ENCODE measurements around the gene ANGEL1. TPM values are rescaled to one million over a fixed set of nuclear protein-coding genes. Genes with fewer than 3 reads are reported as not detected.

Gene ANGEL1
- total RNA-seq, 1 experiment from 2014 or later, result 23.0 TPM

GRCh38 chr14:76833011-76833410 is 20.3 kb upstream of the ANGEL1 start:
- Histone ChIP-seq H3K9me3 (peaks cover 6% of the 10 kb centered on the region; the same call in 1 of the 2 replicates), H3K4me3 (ENCODE audit: low read depth, low read length) (no peak overlapping the region), H3K4me1 (peaks cover 12% of the 10 kb centered on the region), H3K36me3 (ENCODE audit: control insufficient read depth, insufficient read depth, low read length) (no peaks in the 10 kb centered on the region), H3K27me3 (replicated peaks; ENCODE audit: control insufficient read depth, insufficient read depth, low read length) (no peaks in the 10 kb centered on the region)
- Mint-ChIP-seq H3K36me3 (ENCODE audit: insufficient read depth, unreplicated experiment) (no peaks in the 10 kb centered on the region), H3K27ac (ENCODE audit: unreplicated experiment) (no peak overlapping the region), H3K4me1 (ENCODE audit: low read depth, unreplicated experiment) (peaks cover 9% of the 10 kb centered on the region), H3K9me3 (ENCODE audit: unreplicated experiment) (no peaks in the 10 kb centered on the region), H3K4me3 (ENCODE audit: unreplicated experiment) (no peak overlapping the region), H3K27me3 (ENCODE audit: insufficient read depth, unreplicated experiment) (no peaks in the 10 kb centered on the region)
- TF ChIP-seq, protein P1, sequence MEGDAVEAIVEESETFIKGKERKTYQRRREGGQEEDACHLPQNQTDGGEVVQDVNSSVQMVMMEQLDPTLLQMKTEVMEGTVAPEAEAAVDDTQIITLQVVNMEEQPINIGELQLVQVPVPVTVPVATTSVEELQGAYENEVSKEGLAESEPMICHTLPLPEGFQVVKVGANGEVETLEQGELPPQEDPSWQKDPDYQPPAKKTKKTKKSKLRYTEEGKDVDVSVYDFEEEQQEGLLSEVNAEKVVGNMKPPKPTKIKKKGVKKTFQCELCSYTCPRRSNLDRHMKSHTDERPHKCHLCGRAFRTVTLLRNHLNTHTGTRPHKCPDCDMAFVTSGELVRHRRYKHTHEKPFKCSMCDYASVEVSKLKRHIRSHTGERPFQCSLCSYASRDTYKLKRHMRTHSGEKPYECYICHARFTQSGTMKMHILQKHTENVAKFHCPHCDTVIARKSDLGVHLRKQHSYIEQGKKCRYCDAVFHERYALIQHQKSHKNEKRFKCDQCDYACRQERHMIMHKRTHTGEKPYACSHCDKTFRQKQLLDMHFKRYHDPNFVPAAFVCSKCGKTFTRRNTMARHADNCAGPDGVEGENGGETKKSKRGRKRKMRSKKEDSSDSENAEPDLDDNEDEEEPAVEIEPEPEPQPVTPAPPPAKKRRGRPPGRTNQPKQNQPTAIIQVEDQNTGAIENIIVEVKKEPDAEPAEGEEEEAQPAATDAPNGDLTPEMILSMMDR (IDR thresholded peaks at IDR 0.05; ENCODE audit: insufficient read depth in 1 of 2, low read depth in 1 of 2, low read length in 1 of 2, severe bottlenecking in 1 of 2, unreplicated experiment in 1 of 2), result no peak
- ChIA-PET POLR2A (no interaction called here), CTCF (interaction anchor here (0.7 kb wide), 1 partner anchor 527 kb away, joined by 4 read pairs; no protein-coding TSS in a partner anchor)
- no TSS peak for BruUV-seq (replicated peaks)
- DNase-seq, result no peak
- intact Hi-C loops (cut with micrococcal nuclease; ENCODE audit: unreplicated experiment), result no loop called here

DNA sequence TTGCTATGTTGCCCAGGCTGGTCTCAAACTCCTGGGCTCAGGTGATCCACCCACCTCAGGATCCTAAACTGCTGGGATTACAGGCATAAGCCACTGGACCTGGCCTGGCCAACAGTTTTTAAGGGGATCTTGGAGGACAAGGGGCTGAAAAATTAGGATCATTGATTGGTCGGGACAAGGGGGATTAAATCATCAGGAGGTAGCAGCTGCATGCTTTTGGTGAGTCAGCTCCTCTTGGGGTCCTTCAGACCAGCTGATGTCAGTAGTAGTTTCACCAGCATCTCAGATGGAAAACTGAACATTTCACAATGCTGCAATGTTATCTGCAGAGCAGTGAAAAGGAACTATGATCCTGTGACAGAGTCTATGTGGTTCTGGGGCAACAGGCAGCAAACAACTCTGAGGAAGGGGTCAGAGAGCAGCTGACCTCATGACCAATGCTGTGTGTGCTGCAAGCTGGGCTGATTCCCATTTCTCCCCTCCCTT is 19.9 kb upstream of the ANGEL1 start:
- Histone ChIP-seq H3K9me3 (peaks cover 6% of the 10 kb centered on the region; the same call in 1 of the 2 replicates), H3K27me3 (replicated peaks; ENCODE audit: control insufficient read depth, insufficient read depth, low read length) (no peaks in the 10 kb centered on the region), H3K36me3 (ENCODE audit: control insufficient read depth, insufficient read depth, low read length) (no peaks in the 10 kb centered on the region), H3K4me1 (peaks cover 12% of the 10 kb centered on the region), H3K4me3 (ENCODE audit: low read depth, low read length) (no peak overlapping the region)
- Mint-ChIP-seq H3K9me3 (ENCODE audit: unreplicated experiment) (no peaks in the 10 kb centered on the region), H3K4me3 (ENCODE audit: unreplicated experiment) (no peak overlapping the region), H3K4me1 (ENCODE audit: low read depth, unreplicated experiment) (peaks cover 9% of the 10 kb centered on the region), H3K27me3 (ENCODE audit: insufficient read depth, unreplicated experiment) (no peaks in the 10 kb centered on the region), H3K36me3 (ENCODE audit: insufficient read depth, unreplicated experiment) (no peaks in the 10 kb centered on the region), H3K27ac (ENCODE audit: unreplicated experiment) (no peak overlapping the region)
- TF ChIP-seq, protein P1 (IDR thresholded peaks at IDR 0.05; ENCODE audit: insufficient read depth in 1 of 2, low read depth in 1 of 2, low read length in 1 of 2, severe bottlenecking in 1 of 2, unreplicated experiment in 1 of 2), result no peak
- DNase-seq, result no peak
- intact Hi-C loops (cut with micrococcal nuclease; ENCODE audit: unreplicated experiment), result no loop called here
- ChIA-PET POLR2A (no interaction called here), CTCF (interaction anchor here (0.7 kb wide), 1 partner anchor 526 kb away, joined by 4 read pairs; no protein-coding TSS in a partner anchor)
- no TSS peak for BruUV-seq (replicated peaks)

DNA sequence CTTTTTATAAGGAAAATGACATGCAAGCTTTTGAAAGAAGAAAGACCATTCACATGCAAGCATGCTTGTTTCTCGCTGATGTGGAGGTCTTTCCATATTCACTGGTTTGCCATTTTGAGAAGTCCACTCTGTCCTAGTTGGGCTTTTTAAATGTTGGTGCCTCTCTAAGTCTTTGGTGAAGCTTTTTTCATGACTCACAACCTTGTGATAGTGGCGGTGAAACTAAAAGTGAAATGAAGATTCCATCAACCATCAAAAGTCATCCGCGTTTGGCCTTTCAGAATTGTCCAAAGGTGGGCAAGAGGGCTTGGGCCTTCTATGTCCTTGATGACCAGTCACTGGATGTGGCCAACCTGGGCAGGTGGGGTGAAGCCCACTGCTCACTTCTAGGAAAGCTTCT is 17.9 kb upstream of the ANGEL1 start:
- TF ChIP-seq, protein P1 (IDR thresholded peaks at IDR 0.05; ENCODE audit: insufficient read depth in 1 of 2, low read depth in 1 of 2, low read length in 1 of 2, severe bottlenecking in 1 of 2, unreplicated experiment in 1 of 2), result no peak
- intact Hi-C loops (cut with micrococcal nuclease; ENCODE audit: unreplicated experiment), result no loop called here
- Histone ChIP-seq H3K9me3 (peaks cover 6% of the 10 kb centered on the region; the same call in 1 of the 2 replicates), H3K4me3 (ENCODE audit: low read depth, low read length) (no peak overlapping the region), H3K4me1 (peaks cover 12% of the 10 kb centered on the region), H3K27me3 (replicated peaks; ENCODE audit: control insufficient read depth, insufficient read depth, low read length) (no peaks in the 10 kb centered on the region), H3K36me3 (ENCODE audit: control insufficient read depth, insufficient read depth, low read length) (no peaks in the 10 kb centered on the region)
- no peak overlapping the region for H3K4me3 Mint-ChIP-seq (ENCODE audit: unreplicated experiment)
- ChIA-PET POLR2A (no interaction called here), CTCF (no interaction called here)
- H3K4me1 Mint-ChIP-seq (ENCODE audit: low read depth, unreplicated experiment), result peaks cover 9% of the 10 kb centered on the region
- H3K9me3 Mint-ChIP-seq (ENCODE audit: unreplicated experiment), result no peaks in the 10 kb centered on the region
- H3K27me3 Mint-ChIP-seq (ENCODE audit: insufficient read depth, unreplicated experiment), result peaks cover 2% of the 10 kb centered on the region
- no peaks in the 10 kb centered on the region for H3K36me3 Mint-ChIP-seq (ENCODE audit: insufficient read depth, unreplicated experiment)
- no TSS peak for BruUV-seq (replicated peaks)
- DNase-seq, result no peak
- H3K27ac Mint-ChIP-seq (ENCODE audit: unreplicated experiment), result no peak overlapping the region

Measured in Caco-2 (cell line).